ENCODE data around the gene COX6B1. TPM values are rescaled to one million over a fixed set of nuclear protein-coding genes. Genes with fewer than 3 reads are reported as not detected.
"Not testable (repeated sequence)": the region's sequence is repeated elsewhere in the genome, so short reads cannot be mapped to it uniquely, and the experiment has no call there.

Gene COX6B1
- total RNA-seq, 8 experiments from 2014 or later: 721 to 998 (median 791) TPM

DNA sequence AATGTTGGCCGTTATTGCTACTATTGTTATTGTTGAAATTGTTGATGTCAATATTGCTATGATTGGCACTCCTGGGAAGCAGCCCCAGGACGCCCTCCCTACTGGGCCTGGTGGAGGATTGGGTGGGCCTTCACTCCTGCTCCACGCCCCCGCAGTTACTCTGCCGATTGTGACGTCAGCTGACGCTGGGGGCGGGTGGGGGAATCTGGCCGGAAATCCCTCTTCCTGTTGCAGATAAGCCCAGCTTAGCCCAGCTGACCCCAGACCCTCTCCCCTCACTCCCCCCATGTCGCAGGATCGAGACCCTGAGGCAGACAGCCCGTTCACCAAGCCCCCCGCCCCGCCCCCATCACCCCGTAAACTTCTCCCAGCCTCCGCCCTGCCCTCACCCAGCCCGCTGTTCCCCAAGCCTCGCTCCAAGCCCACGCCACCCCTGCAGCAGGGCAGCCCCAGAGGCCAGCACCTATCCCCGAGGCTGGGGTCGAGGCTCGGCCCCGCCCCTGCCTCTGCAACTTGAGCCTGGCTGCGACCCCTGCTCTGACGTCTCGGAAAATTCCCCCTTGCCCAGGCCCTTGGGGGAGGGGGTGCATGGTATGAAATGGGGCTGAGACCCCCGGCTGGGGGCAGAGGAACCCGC, 6.5 kb upstream of the COX6B1 start, which contains the start of gene ETV2:
TSS of gene ETV2 (plus strand) at position 231 of the 637 bp plus-strand sequence. CDS start 716 bp downstream, outside the sequence.
- in situ Hi-C loops (cut with MboI; ENCODE audit: low pct_unique_long_range_greater_than_20kb in 2 of 9, low sequenced_read_pairs in 9 of 9, unreplicated experiment in 9 of 9): no loop called here
- no peaks in the 10 kb centered on the region for H3K4me1 ChIP-seq (replicated peaks in 1 of 2)
- H3K4me3 ChIP-seq: no peak within 1 kb of the TSS
- WGBS, 10 experiments: 0 to 59% (median 40%) methylated on average over 1 to 3 of the region's 28 CpGs; no CpG with 5 or more reads in 5 of the 10 experiments
- H3K27ac ChIP-seq: no peak within 1 kb of the TSS
- no peak for ATAC-seq (replicated peaks in 6 of 8)

DNA sequence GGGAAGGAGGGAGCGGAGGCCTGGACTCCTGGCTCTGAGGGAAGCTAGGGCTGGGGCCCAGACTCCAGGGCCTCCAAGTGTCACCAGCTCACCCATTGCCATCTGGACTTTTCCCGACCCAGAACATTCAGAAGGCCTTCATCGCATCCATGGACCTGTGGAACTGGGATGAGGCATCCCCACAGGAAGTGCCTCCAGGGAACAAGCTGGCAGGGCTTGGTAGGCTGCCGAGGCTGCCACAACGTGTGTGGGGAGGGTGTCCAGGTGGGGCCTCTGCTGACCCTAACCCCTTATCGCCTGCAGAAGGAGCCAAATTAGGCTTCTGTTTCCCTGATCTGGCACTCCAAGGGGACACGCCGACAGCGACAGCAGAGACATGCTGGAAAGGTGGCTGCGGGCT, 5.8 kb upstream of the COX6B1 start:
- in situ Hi-C loops (cut with MboI; ENCODE audit: low pct_unique_long_range_greater_than_20kb in 2 of 9, low sequenced_read_pairs in 9 of 9, unreplicated experiment in 9 of 9): no loop called here
- 0 to 100% methylated on average over 1 to 2 of the region's 10 CpGs; no CpG with 5 or more reads in 8 of the 10 experiments for WGBS, 10 experiments
- H3K27ac ChIP-seq: no peak overlapping the region
- no peak overlapping the region for H3K4me3 ChIP-seq
- no peaks in the 10 kb centered on the region for H3K4me1 ChIP-seq (replicated peaks in 1 of 2)
- ATAC-seq (replicated peaks in 6 of 8): no peak

DNA sequence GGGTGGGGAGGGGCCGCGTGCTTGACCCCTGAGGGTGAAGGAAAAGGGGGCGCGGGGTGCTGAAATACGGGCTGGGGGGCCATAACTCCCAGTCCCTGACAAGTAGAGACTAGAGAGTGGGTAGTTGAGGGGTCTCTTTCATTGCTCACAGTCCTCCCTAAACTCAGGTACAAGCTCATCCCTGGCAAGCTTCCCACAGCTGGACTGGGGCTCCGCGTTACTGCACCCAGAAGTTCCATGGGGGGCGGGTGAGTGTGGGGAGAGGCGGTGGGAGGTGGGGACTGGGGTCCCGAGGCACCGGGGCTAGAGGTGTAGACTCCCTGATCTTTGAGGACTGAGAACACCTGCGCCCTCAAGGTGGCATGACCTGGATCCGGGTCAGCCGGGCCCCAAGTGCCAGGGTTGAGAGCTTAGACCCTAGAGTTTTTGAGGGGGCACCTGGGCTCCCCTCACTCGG, 5.3 kb upstream of the COX6B1 start:
- no peak for ATAC-seq (replicated peaks in 6 of 8)
- WGBS, 10 experiments: 7% methylated on average over 3 of the region's 15 CpGs; no CpG with 5 or more reads in 9 of the 10 experiments
- Histone ChIP-seq H3K4me1 (replicated peaks in 1 of 2) (no peaks in the 10 kb centered on the region), H3K4me3 (peak overlapping the region; percentile 31 to 50 (median 38)), H3K27ac (no peak overlapping the region)
- in situ Hi-C loops (cut with MboI; ENCODE audit: low pct_unique_long_range_greater_than_20kb in 2 of 9, low sequenced_read_pairs in 9 of 9, unreplicated experiment in 9 of 9): no loop called here

DNA sequence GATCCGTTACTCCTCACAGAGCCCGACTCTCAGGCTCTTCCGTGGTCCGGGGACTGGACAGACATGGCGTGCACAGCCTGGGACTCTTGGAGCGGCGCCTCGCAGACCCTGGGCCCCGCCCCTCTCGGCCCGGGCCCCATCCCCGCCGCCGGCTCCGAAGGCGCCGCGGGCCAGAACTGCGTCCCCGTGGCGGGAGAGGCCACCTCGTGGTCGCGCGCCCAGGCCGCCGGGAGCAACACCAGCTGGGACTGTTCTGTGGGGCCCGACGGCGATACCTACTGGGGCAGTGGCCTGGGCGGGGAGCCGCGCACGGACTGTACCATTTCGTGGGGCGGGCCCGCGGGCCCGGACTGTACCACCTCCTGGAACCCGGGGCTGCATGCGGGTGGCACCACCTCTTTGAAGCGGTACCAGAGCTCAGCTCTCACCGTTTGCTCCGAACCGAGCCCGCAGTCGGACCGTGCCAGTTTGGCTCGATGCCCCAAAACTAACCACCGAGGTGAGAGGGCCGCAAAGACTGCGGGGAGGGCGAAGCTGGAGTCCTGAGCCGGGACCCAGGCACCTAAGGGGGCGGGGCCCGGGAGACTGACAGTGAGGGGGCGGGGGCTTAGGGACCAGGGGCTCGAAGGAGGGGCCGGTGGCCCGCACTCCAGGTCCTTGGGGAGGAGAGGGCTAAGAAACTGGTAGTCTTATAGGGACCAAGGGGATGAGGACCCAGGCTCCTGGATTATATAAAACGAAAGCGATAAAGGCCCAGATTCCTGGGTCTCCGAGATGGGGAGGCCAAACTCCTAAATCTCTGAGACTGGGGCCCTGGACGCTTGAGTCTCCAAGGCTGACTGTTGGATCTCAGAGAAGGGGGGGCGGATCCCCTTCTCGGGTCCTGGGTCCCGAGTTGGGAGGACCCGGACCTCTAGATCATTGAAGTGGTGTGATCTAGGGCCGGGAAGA, 4.6 kb upstream of the COX6B1 start:
- peak; percentile 42 to 67 (median 54) for ATAC-seq (replicated peaks in 6 of 8)
- peak overlapping the region; percentile 31 to 50 (median 38) for H3K4me3 ChIP-seq
- 0% methylated on average over 1 to 4 of the region's 69 CpGs; no CpG with 5 or more reads in 4 of the 10 experiments for WGBS, 10 experiments
- no peaks in the 10 kb centered on the region for H3K4me1 ChIP-seq (replicated peaks in 1 of 2)
- in situ Hi-C loops (cut with MboI; ENCODE audit: low pct_unique_long_range_greater_than_20kb in 2 of 9, low sequenced_read_pairs in 9 of 9, unreplicated experiment in 9 of 9): no loop called here
- H3K27ac ChIP-seq: peak overlapping the region in 1 of 2 donors; percentile 41

DNA sequence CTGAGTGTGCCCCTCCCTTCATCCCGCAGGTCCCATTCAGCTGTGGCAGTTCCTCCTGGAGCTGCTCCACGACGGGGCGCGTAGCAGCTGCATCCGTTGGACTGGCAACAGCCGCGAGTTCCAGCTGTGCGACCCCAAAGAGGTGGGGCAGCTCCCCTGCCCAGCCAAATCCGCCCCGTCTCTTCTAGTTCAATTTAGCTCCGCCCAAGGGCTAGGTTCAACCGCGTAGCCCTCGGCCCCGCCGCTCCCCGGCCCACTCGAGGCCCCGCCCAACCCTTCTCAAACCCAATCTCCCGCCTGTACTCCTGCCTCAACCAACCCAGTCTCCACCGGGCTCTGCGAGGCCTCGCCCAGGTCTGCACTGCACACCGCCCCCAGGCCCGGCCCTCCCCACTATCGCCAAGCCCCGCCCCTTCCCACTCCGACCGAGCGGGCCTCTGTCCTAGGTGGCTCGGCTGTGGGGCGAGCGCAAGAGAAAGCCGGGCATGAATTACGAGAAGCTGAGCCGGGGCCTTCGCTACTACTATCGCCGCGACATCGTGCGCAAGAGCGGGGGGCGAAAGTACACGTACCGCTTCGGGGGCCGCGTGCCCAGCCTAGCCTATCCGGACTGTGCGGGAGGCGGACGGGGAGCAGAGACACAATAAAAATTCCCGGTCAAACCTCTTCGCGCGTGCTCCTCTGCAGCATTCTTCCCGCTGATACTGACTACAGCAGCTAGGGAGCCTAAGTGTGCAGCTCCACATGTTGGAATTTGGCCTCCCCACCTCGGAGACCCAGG, 3.7 kb upstream of the COX6B1 start:
- 0 to 20% (median 1%) methylated on average over 2 to 14 of the region's 60 CpGs; no CpG with 5 or more reads in 7 of the 10 experiments for WGBS, 10 experiments
- H3K4me1 ChIP-seq (replicated peaks in 1 of 2): peaks cover 5% of the 10 kb centered on the region in 2 donors
- peak; percentile 61 to 78 (median 72) for ATAC-seq (replicated peaks in 6 of 8)
- in situ Hi-C loops (cut with MboI; ENCODE audit: low pct_unique_long_range_greater_than_20kb in 2 of 9, low sequenced_read_pairs in 9 of 9, unreplicated experiment in 9 of 9): no loop called here
- peak overlapping the region; percentile 19 to 41 for H3K27ac ChIP-seq
- peak overlapping the region; percentile 31 to 50 (median 38) for H3K4me3 ChIP-seq

DNA sequence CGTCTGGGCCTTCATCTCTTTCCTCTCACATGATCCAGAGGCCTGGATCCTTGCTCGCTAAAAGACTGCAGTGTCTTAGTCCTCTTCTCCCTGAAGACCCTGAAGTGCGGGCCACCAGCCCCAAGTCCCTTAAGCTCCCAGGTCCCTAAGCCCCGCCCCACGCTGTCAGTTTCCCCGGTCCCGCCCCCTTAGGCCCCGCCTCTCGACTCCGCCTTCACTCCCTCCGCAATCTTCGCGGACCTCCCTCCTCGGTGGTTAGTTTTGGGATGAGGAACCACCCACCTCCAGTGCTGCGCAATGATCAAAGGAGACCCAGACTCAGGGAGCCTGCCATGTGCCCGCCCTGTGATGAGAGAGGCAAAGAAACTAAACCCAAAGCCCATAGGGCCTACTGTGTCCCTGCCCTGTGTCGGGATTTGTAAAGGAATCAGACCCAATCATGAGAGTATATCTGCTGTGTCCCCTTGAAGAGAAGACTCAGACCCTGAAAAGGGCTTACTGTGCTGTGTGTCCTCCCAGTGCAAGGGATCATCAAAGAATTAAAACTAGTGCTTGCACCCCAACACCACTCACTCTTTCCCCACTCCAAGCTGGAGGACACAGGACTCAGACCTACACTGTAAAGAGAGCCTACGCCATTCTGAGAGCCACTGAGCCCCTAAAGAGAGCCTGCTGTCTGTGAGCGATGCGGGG, 3.0 kb upstream of the COX6B1 start:
- WGBS, 10 experiments: 0 to 100% (median 39%) methylated on average over 1 to 5 of the region's 20 CpGs; no CpG with 5 or more reads in 2 of the 10 experiments
- peak in 6 of 8 experiments; percentile 2 to 16 (median 8) for ATAC-seq (replicated peaks in 6 of 8)
- Histone ChIP-seq H3K4me1 (replicated peaks in 1 of 2) (peaks cover 7 to 8% of the 10 kb centered on the region in 2 donors), H3K4me3 (peak overlapping the region; percentile 31 to 50 (median 38)), H3K27ac (peak overlapping the region; percentile 19 to 41)
- in situ Hi-C loops (cut with MboI; ENCODE audit: low pct_unique_long_range_greater_than_20kb in 2 of 9, low sequenced_read_pairs in 9 of 9, unreplicated experiment in 9 of 9): no loop called here

DNA sequence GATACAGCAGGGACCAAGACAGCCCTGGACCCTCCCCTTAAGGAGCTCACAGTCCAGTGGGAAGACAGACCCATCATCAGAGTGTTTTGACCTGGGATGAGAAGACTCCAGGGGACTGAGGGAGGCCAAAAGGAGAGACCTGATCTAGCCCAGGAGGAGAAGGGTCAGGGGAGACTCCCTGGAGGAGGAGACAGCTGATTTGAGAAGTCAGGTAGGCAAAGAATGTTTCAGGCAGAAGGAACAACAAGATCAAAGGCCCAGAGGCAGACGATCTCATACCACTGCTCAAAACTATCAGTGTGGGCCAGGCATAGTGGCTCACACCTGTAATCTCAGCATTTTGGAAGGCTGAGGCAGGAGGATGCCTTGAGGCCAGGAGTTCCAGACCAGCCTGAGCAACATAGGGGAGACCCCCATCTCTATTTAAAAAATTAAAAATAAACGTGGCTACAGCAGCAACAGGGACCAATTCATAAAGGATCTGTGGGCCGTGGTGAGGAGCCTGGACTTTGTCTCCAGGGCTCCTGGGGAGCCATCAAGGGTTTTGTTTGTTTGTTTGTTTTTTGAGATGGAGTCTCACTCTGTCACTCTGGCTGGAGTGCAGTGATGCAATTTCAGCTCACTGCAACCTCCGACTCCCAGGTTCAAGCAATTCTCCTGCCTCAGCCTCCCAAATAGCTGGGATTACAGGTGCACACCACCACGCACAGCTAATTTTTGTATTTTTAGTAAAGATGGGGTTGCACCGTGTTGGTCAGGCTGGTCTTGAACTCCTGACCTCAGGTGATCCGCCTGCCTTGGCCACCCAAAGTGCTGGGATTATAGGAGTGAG, 2.2 kb upstream of the COX6B1 start:
- Histone ChIP-seq H3K4me3 (no peak overlapping the region), H3K27ac (no peak overlapping the region), H3K4me1 (replicated peaks in 1 of 2) (peaks cover 7 to 8% of the 10 kb centered on the region in 2 donors)
- in situ Hi-C loops (cut with MboI; ENCODE audit: low pct_unique_long_range_greater_than_20kb in 2 of 9, low sequenced_read_pairs in 9 of 9, unreplicated experiment in 9 of 9): no loop called here
- no peak for ATAC-seq (replicated peaks in 6 of 8)
- 40 to 100% (median 90%) methylated on average over 1 to 4 of the region's 7 CpGs; no CpG with 5 or more reads in 3 of the 10 experiments for whole genome bisulfite sequencing, 10 experiments

DNA sequence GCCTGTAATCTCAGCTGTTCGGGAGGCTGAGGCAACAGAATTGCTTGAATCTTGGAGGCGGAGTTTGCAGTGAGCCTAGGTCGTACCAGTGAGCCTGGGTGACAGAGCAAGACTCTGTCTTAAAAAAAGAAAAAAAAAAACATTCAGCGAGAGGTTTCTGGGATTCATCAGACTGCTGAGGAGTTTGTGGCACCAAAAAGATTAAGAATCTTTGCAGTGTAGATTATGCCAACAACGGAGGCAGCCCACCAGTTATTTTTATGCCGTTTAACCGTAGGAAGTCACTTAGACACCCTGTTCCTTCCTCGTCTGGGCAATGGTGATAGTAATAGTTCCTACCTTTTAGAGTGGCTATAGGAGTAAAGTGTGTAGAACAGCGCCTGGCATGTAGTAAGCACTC, 2.5 kb downstream of the COX6B1 start:
- WGBS, 10 experiments: 60 to 100% (median 92%) methylated on average over 1 to 9 of the region's 9 CpGs

DNA sequence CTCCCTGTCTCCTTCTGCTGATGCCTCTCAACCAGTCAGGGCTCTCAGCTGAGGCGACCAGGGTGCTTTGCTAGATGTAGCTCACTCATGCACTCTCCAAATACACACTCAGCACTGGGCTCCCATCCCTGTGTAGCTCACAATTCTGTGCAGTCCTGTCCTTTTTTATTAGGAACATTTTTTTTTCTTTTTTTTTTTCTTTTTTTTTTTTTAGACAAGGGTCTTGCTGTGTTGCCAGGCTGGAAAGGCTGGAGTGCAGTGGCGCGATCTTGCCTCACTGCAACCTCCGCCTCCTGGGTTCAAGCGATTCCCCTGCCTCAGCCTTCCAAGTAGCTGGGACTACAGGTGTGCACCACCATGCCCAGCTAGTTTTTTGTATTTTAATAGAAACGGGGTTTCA, 6.7 kb downstream of the COX6B1 start:
- WGBS, 10 experiments: 87 to 100% (median 98%) methylated on average over 2 to 6 of the region's 6 CpGs; no CpG with 5 or more reads in 3 of the 10 experiments
- ATAC-seq (replicated peaks in 6 of 8); H3K4me3 ChIP-seq; H3K27ac ChIP-seq; H3K4me1 ChIP-seq (replicated peaks in 1 of 2); in situ Hi-C loops (cut with MboI; ENCODE audit: low pct_unique_long_range_greater_than_20kb in 2 of 9, low sequenced_read_pairs in 9 of 9, unreplicated experiment in 9 of 9): not testable (repeated sequence)

More for the DNA sequence above, 2.5 kb downstream of the COX6B1 start:
- no peak for ATAC-seq (replicated peaks in 6 of 8)
- Histone ChIP-seq H3K27ac (no peak overlapping the region), H3K4me3 (no peak overlapping the region), H3K4me1 (replicated peaks in 1 of 2) (peaks cover 7 to 8% of the 10 kb centered on the region in 2 donors)
- in situ Hi-C loops (cut with MboI; ENCODE audit: low pct_unique_long_range_greater_than_20kb in 2 of 9, low sequenced_read_pairs in 9 of 9, unreplicated experiment in 9 of 9): no loop called here

DNA sequence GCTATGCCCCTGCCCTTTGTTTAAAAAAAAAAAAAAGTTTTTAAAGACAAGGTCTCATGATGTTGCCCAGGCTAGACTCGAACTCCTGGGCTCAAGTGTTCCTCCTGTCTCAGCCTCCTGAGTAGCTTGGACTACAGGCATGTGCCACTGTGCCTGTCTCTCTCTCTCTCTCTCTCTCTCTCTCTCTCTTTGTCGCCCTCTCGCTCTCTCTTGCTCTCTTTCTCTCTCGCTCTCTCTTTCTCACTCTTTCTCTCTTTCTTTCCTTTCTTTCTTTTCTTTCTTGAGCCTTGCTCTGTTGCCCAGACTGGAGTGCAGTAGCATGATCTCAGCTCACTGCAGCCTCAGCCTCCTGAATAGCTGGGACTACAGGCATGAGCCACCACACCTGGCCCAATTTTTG, 7.5 kb downstream of the COX6B1 start:
- Histone ChIP-seq H3K4me1 (replicated peaks in 1 of 2) (no peaks in the 10 kb centered on the region), H3K27ac (no peak overlapping the region), H3K4me3 (no peak overlapping the region)
- ATAC-seq (replicated peaks in 6 of 8): no peak
- 88 to 100% (median 98%) methylated on average over 1 to 4 of the region's 4 CpGs for whole genome bisulfite sequencing, 10 experiments
- in situ Hi-C loops (cut with MboI; ENCODE audit: low pct_unique_long_range_greater_than_20kb in 2 of 9, low sequenced_read_pairs in 9 of 9, unreplicated experiment in 9 of 9): no loop called here

DNA sequence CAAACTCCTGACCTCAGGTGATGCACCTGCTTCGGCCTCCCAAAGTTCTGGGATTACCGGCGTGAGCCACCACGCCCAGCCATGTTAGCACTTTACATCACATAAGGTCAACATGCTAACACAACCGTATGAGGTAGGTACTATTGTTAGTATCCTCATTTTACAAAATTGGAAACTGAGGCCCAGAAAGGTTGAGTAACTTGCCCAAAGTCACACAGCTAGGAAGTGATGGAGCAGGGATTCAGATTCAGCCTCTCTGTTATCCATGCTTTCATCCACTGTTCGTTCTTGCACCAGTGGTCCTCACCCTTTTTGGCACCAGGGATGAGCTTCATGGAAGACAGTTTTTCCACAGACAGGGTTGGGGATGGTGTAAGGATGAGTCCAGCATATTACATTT, 8.6 kb downstream of the COX6B1 start:
- WGBS, 10 experiments: 83 to 100% (median 100%) methylated on average over 1 to 6 of the region's 6 CpGs; no CpG with 5 or more reads in 3 of the 10 experiments
- H3K4me3 ChIP-seq: no peak overlapping the region
- H3K4me1 ChIP-seq (replicated peaks in 1 of 2): no peaks in the 10 kb centered on the region
- no peak overlapping the region for H3K27ac ChIP-seq
- no peak for ATAC-seq (replicated peaks in 6 of 8)
- in situ Hi-C loops (cut with MboI; ENCODE audit: low pct_unique_long_range_greater_than_20kb in 2 of 9, low sequenced_read_pairs in 9 of 9, unreplicated experiment in 9 of 9): no loop called here

Measured in motor neuron (in vitro differentiated cells).